Activated T-cell treated with anti-CD3 and anti-CD28 coated beads for 4 hours (primary cell): ENCODE results near the gene LHX6.

ENCODE experiments used
- DNase-seq: peaks from one replicate; pipeline ENCODE4 v3.0.0-alpha.2; 2020

Gene LHX6

GRCh38 chr9:122234022-122234748, 5.4 kb upstream of the LHX6 start:
- DNase-seq = no peak

GRCh38 chr9:122232796-122233306, 4.1 kb upstream of the LHX6 start:
- no peak for DNase-seq

- DNase-seq = no peak
Observed at GRCh38 chr9:122229485-122229837, 704 bp upstream of the LHX6 start.

- DNase-seq = no peak
Observed at GRCh38 chr9:122228191-122228567, 578 bp downstream of the LHX6 start.

GRCh38 chr9:122227575-122227900, 1.2 kb downstream of the LHX6 start:
- no peak for DNase-seq

GRCh38 chr9:122226758-122227574, 1.8 kb downstream of the LHX6 start:
- no peak for DNase-seq

GRCh38 chr9:122226142-122226757, 2.5 kb downstream of the LHX6 start:
- no peak for DNase-seq

- no peak for DNase-seq
Observed at GRCh38 chr9:122225312-122226141, 3.2 kb downstream of the LHX6 start.

GRCh38 chr9:122223435-122223834, 5.3 kb downstream of the LHX6 start:
- no peak for DNase-seq

- no peak for DNase-seq
Observed at GRCh38 chr9:122222791-122223190, 6.0 kb downstream of the LHX6 start.

GRCh38 chr9:122221183-122221811, 7.5 kb downstream of the LHX6 start:
- DNase-seq = no peak

GRCh38 chr9:122220673-122221182, 8.0 kb downstream of the LHX6 start:
- DNase-seq = no peak

- DNase-seq = no peak
Observed at GRCh38 chr9:122219856-122220672, 8.7 kb downstream of the LHX6 start.

- DNase-seq = no peak
Observed at GRCh38 chr9:122218935-122219855, 9.6 kb downstream of the LHX6 start.

- no peak for DNase-seq
Observed at GRCh38 chr9:122218071-122218934, 10.5 kb downstream of the LHX6 start.

- DNase-seq = no peak
Observed at GRCh38 chr9:122217640-122218039, 11.1 kb downstream of the LHX6 start.

- no peak for DNase-seq
Observed at GRCh38 chr9:122216798-122217418, 11.8 kb downstream of the LHX6 start.

- DNase-seq = no peak
Observed at GRCh38 chr9:122216138-122216797, 12.5 kb downstream of the LHX6 start.
